GM12891 (cell line): ENCODE measurements around the gene NLGN1.

Source experiments
- PAX5 ChIP-seq: IDR thresholded peaks from 2 replicates; pipeline ENCODE4 v1.6.1; 2011; ENCODE audit warnings: low read length, moderate library complexity, mild to moderate bottlenecking; ENCODE audit not compliant: insufficient read depth, severe bottlenecking
- POLR2A ChIP-seq: IDR thresholded peaks from 2 replicates; pipeline ENCODE4 v1.6.1; 2011; ENCODE audit warnings: low read depth, low read length, control low read depth
- POLR2AphosphoS5 ChIP-seq: IDR thresholded peaks from 2 replicates; pipeline ENCODE4 v1.6.1; 2011; ENCODE audit warnings: low read depth, low read length, control low read depth
- POU2F2 ChIP-seq: IDR thresholded peaks from 2 replicates; pipeline ENCODE4 v1.6.1; 2011; ENCODE audit warnings: low read depth, mild to moderate bottlenecking, control low read depth, low read length, moderate library complexity
- TAF1 ChIP-seq: IDR thresholded peaks from 2 replicates; pipeline ENCODE4 v1.6.1; 2011; ENCODE audit warnings: low read depth, low read length, control low read depth

DNA sequence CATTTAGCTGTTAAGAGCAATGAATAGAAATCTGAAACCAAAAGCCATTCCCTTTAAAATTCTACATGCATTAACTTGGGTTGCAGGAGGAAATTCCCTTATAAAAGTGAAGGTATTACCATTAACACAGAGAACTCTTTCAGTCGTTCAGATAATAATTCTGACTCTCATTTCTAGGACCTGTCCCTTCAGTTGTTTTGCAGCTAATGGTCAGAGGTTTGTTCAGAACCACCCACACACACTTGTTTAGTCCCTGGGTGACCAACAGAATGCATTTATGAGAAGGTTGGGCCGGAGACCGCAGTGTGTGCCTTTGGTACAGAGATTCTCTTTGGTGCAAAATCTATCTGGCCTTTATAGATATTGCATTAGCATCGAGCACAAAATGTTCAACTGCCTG is 492.5 kb downstream of the NLGN1 start:
- TF ChIP-seq POLR2A = no peak
- TF ChIP-seq POLR2AphosphoS5 = no peak
- TF ChIP-seq PAX5 = no peak
- TF ChIP-seq POU2F2 = no peak
- no peak for TF ChIP-seq TAF1
